ENCODE measurements around the gene DNTT. TPM values are rescaled to one million over a fixed set of nuclear protein-coding genes. Genes with fewer than 3 reads are reported as not detected.

DNTT gene
- total and polyA plus RNA-seq, 2 of the 13 experiments (the other 11 are each of a cell fraction or from before 2014, with no cell fraction given): not detected

GRCh38 chr10:96322275-96322674, 18.0 kb downstream of the DNTT start:
- H3K36me3 ChIP-seq (replicated peaks in 1 of 2; ENCODE audit: control insufficient read depth in 1 of 2, insufficient read depth in 2 of 2, low read length in 2 of 2): no peaks in the 10 kb centered on the region
- in situ Hi-C loops (cut with HindIII; ENCODE audit: extremely low pct_ligation_motif_present, low pct_unique_long_range_greater_than_20kb): no loop called here
- no peak for FAIRE-seq
- H3K79me2 ChIP-seq (ENCODE audit: insufficient read depth, low read length): no peaks in the 10 kb centered on the region
- 71% methylated on average over 1 of the region's 1 CpG for WGBS (ENCODE audit: low lambda C conversion rate)
- TF ChIP-seq MAFF (IDR thresholded peaks at IDR 0.05; ENCODE audit: low read depth, low read length) (peak; percentile 73), ZSCAN31 (CRISPR knock-in tag; IDR thresholded peaks at IDR 0.05; ENCODE audit: low read depth) (no peak), ZNF770 (CRISPR knock-in tag; IDR thresholded peaks at IDR 0.05) (no peak), MAFK (conservative IDR thresholded peaks at IDR 0.05 in 1 of 2, IDR thresholded peaks at IDR 0.05 in 1 of 2; ENCODE audit: low read length in 2 of 2) (peak; percentile 83 to 84), PAWR (CRISPR knock-in tag; IDR thresholded peaks at IDR 0.05; ENCODE audit: borderline replicate concordance) (no peak)
- DNase-seq (ENCODE audit: low spot score): no peak
- H3K9ac ChIP-seq (ENCODE audit: insufficient read depth, low read depth, low read length): no peak overlapping the region
- H3K27ac ChIP-seq (ENCODE audit: extremely low read length, insufficient read depth, low read length): no peak overlapping the region
- ChIA-PET POLR2A (no interaction called here), CTCF (ENCODE audit: low intra/inter-chr PET ratio, low total read pairs) (no interaction called here)
- H3K4me2 ChIP-seq (ENCODE audit: low read depth, low read length): no peak overlapping the region
- no peaks in the 10 kb centered on the region for H3K4me1 ChIP-seq (ENCODE audit: insufficient read depth, low read length)
- peaks cover 0 to 8% of the 10 kb centered on the region in 2 experiments; a peak in 1 of 5 replicates for H3K27me3 ChIP-seq (ENCODE audit: control insufficient read depth in 1 of 2, insufficient read depth in 2 of 2, low read length in 2 of 2)
- no peaks in the 10 kb centered on the region for H4K20me1 ChIP-seq (ENCODE audit: insufficient read depth, low read length)
- no peaks in the 10 kb centered on the region for H3K9me3 ChIP-seq (ENCODE audit: low read length)
- H2AFZ ChIP-seq (ENCODE audit: low read length): no peak overlapping the region
- H3K4me3 ChIP-seq (replicated peaks in 1 of 3; ENCODE audit: insufficient read depth in 1 of 3, low read depth in 2 of 3, low read length in 3 of 3): no peak overlapping the region
- no peak for ATAC-seq
- no TSS peak for BruUV-seq (replicated peaks)
- intact Hi-C loops (cut with micrococcal nuclease; ENCODE audit: unreplicated experiment): no loop called here

GRCh38 chr10:96324447-96324846, 20.2 kb downstream of the DNTT start:
- no peak for DNase-seq (ENCODE audit: low spot score)
- no peak for ATAC-seq
- TF ChIP-seq ZMAT3 (CRISPR knock-in tag; conservative IDR thresholded peaks at IDR 0.05) (no peak), ZNF350 (CRISPR knock-in tag; IDR thresholded peaks at IDR 0.05; ENCODE audit: borderline replicate concordance, low read depth) (no peak), JARID2 (CRISPR knock-in tag; IDR thresholded peaks at IDR 0.05; ENCODE audit: insufficient replicate concordance) (no peak), TOE1 (CRISPR knock-in tag; IDR thresholded peaks at IDR 0.05) (no peak), ZUFSP (CRISPR knock-in tag; IDR thresholded peaks at IDR 0.05; ENCODE audit: borderline replicate concordance) (no peak), CTCF (CRISPR knock-in tag; IDR thresholded peaks at IDR 0.05) (peak; percentile 19; the same call in 1 of the 2 replicates), TEAD3 (CRISPR knock-in tag; optimal IDR thresholded peaks at IDR 0.05; ENCODE audit: borderline replicate concordance) (no peak), STAG1 (CRISPR knock-in tag; IDR thresholded peaks at IDR 0.05) (0 out of 2 replicates have a peak, but pooled peaks have one; percentile 23)
- WGBS (ENCODE audit: low lambda C conversion rate): 0% methylated on average over 2 of the region's 2 CpGs
- H3K4me1 ChIP-seq (ENCODE audit: insufficient read depth, low read length): no peaks in the 10 kb centered on the region
- no peak overlapping the region for H3K9ac ChIP-seq (ENCODE audit: insufficient read depth, low read depth, low read length)
- H2AFZ ChIP-seq (ENCODE audit: low read length): no peak overlapping the region
- no peaks in the 10 kb centered on the region for H4K20me1 ChIP-seq (ENCODE audit: insufficient read depth, low read length)
- H3K79me2 ChIP-seq (ENCODE audit: insufficient read depth, low read length): no peaks in the 10 kb centered on the region
- H3K4me3 ChIP-seq (replicated peaks in 1 of 3; ENCODE audit: insufficient read depth in 1 of 3, low read depth in 2 of 3, low read length in 3 of 3): no peak overlapping the region
- in situ Hi-C loops (cut with HindIII; ENCODE audit: extremely low pct_ligation_motif_present, low pct_unique_long_range_greater_than_20kb) (no loop called here), intact Hi-C loops (cut with micrococcal nuclease; ENCODE audit: unreplicated experiment) (no loop called here)
- H3K27me3 ChIP-seq (ENCODE audit: control insufficient read depth in 1 of 2, insufficient read depth in 2 of 2, low read length in 2 of 2): no peaks in the 10 kb centered on the region; a peak in 1 of 5 replicates
- CTCF ChIA-PET (ENCODE audit: low intra/inter-chr PET ratio, low total read pairs): no interaction called here
- no peaks in the 10 kb centered on the region for H3K9me3 ChIP-seq (ENCODE audit: low read length)
- POLR2A ChIA-PET: no interaction called here
- H3K27ac ChIP-seq (ENCODE audit: extremely low read length, insufficient read depth, low read length): no peak overlapping the region
- no peaks in the 10 kb centered on the region for H3K36me3 ChIP-seq (replicated peaks in 1 of 2; ENCODE audit: control insufficient read depth in 1 of 2, insufficient read depth in 2 of 2, low read length in 2 of 2)
- BruUV-seq (replicated peaks): no TSS peak
- no peak overlapping the region for H3K4me2 ChIP-seq (ENCODE audit: low read depth, low read length)
- FAIRE-seq: no peak
